ENCODE results near the gene STAT5A.

DNA sequence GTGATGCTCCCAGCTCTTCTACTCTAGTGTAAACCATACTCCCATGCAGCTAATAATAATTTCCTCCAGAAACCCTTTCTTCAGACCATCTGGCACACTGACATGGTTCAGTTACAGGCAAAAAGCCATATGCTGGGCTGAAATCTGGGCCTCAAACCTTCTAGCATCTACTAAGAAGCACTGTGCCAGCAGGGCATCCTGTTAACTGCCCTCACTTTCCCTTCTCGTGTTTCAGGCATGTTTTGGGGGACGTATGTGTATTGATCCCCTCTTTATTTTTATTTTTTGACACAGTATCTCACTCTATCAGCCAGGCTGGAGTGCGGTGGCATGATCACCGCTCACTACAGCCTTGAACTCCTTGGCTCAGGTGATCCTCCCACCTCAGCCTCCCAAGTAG is 33.3 kb downstream of the STAT5A start:
- TF ChIP-seq, protein P1, sequence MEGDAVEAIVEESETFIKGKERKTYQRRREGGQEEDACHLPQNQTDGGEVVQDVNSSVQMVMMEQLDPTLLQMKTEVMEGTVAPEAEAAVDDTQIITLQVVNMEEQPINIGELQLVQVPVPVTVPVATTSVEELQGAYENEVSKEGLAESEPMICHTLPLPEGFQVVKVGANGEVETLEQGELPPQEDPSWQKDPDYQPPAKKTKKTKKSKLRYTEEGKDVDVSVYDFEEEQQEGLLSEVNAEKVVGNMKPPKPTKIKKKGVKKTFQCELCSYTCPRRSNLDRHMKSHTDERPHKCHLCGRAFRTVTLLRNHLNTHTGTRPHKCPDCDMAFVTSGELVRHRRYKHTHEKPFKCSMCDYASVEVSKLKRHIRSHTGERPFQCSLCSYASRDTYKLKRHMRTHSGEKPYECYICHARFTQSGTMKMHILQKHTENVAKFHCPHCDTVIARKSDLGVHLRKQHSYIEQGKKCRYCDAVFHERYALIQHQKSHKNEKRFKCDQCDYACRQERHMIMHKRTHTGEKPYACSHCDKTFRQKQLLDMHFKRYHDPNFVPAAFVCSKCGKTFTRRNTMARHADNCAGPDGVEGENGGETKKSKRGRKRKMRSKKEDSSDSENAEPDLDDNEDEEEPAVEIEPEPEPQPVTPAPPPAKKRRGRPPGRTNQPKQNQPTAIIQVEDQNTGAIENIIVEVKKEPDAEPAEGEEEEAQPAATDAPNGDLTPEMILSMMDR (optimal IDR thresholded peaks at IDR 0.05 in 1 of 3, IDR thresholded peaks at IDR 0.05 in 1 of 3, conservative IDR thresholded peaks at IDR 0.05 in 1 of 3; ENCODE audit: extremely low read depth in 1 of 3, insufficient read depth in 2 of 3, low read length in 3 of 3): no peak
- no peak for TF ChIP-seq EZH2 (IDR thresholded peaks at IDR 0.05; ENCODE audit: low read length)
